GM18909 (cell line): ENCODE data around the gene TENM3.

ENCODE experiments used
- ATAC-seq: cut with Tn5 transposase; IDR thresholded peaks from one replicate; pipeline ENCODE4 v1.9.1; 2021; ENCODE audit warnings: mild to moderate bottlenecking; ENCODE audit not compliant: unreplicated experiment, poor library complexity

The TENM3 gene

DNA sequence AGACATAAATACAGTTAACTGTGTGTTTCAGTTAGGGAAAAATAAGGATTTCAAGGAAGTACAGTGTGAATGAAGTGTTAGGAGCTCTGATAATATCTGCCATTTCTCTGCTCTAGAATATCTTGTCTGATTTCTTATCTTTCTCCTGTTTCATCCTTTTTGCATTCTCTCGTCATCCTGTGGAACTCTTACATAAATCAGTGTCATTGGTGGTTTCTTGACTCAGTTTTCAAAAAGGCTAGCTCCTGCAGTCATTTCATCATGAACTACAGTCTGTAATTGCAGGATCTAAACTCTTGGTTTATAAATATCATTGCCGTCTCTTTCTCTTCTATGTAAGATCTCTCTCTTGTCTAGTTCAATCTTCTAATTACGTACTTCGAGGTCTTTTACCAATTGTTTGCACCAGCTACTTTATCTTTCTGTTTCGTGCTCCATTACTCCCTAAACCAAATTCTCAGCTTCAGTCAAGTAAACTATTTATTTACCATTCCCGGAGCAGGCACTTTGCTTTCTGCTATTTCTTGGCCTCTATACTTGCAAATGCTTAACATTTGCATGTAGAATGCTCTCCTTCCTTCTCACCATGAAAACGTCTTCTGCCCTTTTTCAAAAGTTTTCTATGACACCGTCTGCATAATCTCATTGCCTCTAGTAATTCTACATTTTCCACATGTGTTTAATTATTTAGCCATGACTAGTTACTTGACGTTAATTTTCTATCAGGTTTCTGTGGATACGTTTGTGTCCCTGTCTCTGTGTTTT is 294.0 kb downstream of the TENM3 start:
- ATAC-seq: no peak

DNA sequence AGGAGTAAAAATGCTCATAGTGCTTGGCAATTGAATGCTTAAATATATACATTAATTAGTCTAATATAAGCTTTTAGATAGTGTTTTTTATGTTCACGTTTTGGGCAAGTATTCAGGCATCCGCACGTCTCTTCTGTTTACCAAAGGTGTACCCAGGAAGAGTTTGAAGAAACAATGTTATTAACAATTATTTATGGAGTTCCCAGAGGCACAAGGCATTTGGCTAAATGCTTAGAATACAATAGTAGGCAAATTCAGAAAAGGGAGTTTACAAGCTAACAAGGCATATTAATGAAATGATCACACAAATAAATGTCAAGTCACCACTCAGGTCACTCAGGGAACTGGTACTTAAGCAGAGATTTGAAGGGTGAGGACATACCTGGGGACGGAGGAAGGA is 294.8 kb downstream of the TENM3 start:
- no peak for ATAC-seq

DNA sequence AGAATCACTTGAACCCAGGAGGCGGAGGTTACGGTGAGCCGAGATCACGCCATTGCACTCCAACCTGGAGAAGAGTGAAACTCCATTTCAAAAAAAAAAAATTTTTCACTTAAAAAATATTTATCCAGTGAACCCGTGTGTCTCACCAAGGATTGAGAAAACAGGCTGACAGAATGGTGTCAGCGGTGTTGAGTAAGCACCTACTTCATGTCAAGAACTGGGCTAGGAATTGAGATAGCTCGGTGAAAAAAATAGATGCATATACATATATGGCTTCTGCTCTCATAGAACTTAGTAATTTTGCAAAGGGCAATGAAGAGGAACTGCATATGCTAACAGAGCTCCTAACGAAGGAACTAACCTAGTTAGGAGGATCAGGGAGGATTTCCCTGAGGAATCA is 297.3 kb downstream of the TENM3 start:
- no peak for ATAC-seq

DNA sequence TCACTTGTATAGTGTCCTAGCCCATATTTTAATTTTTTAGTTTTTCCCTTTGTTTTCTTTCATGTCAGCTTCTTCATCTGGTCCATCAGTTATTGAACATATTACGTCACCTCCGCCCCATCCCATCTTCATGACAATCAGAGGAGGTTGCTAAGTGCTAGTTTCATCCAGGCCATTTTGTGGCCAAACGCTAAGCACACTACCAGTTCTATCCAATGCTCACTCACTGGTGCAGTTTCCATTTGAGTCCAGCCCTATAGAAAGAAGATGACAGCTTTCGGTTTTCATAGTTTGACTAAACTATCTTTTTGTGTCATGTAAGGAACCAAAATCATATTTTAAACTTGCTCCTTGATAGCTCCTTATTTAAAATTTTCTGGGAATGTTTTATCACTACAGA is 304.2 kb downstream of the TENM3 start:
- ATAC-seq: peak; percentile 99

DNA sequence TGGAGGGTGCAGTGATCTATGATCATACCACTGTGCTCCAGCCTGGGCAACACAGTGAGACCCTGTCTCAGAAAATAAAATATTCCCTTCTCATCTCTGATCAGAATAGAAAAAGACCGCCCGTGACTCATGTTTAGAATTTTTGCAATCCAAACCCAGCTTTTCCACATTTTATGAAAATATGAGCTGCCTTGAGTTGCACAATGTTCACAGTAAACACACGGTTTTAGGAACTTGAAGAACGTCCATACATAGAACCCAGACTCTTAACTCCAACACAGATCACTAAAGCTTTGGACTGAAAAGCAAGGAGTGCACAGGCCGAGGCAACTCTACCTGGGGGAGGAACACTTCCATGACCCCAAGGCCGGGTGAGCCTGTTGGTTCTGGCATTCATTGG is 305.0 kb downstream of the TENM3 start:
- no peak for ATAC-seq

DNA sequence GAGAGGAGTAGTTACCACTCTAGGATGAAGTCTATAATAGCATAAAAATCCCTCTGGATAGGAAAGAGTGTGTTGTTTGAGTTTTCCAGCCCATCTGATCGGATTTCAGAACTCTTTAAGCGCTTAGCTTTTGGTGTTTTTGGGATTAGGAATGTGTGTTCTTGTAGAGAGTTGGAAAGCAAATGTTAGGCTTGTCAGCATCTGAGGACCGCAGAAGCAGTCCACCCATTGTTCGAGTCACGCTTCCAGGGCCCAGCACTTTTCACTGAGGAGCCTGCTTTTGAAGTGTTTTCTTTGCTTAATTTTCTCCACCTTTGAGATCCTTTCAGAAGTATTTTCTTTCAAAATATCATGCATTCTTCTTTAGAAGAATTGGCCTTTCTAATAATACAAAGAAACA is 306.2 kb downstream of the TENM3 start:
- ATAC-seq: no peak

DNA sequence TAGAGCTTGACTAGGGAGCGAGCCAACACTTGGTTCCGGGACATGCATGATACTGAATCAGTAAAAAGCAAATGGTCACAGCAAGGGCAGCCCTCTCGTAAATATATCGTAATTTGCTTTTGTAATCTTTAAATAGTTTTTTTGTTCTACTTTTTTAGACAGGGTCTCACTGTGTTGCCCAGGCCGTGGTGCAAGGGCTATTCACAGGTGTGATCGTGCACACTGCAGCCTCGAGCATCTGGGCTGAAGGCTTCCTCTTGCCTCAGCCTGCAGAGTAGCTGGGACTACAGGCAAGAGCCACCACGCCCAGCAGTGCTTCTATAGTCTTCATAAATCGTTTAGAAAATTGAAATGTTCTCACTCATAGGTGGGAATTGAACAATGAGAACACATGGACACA is 309.7 kb downstream of the TENM3 start:
- no peak for ATAC-seq

DNA sequence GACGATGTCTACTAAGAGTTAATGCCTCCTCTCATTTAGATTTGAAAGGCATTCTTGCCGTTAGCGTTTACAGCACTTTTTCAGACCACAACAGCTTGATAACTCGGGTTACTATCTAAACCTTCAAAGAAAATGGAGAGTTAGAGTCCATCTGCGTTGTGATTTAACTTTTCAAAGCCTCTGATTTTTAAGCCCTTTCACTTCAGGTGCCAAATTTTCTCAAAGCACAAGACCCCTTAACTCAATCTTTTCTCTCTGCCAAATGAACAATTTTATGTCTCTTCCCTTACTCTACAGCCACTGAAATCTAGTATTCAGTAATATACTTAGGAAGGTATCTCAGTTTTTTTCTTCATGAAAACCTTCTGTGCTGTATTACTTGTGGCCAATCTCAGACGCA is 310.5 kb downstream of the TENM3 start:
- ATAC-seq: no peak

DNA sequence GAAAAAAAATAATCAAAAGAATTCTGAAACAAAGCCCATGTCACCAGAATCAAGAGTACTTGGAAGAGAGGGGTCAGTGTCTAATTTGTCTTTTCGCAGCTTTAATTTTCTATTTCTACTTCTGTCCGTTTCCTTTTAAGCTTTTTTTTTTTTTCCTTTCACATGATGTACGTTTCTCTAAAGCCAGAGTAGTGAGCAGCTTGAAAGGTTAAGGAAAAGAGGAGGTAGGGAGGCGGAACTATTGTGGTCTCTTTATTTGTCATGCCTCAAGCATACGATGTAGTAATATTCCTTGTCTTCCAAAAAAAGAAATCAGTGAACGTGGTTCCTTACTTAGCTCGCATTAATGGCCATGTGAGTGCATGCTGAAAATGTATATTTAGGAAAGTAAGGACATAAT is 311.5 kb downstream of the TENM3 start:
- ATAC-seq: no peak

DNA sequence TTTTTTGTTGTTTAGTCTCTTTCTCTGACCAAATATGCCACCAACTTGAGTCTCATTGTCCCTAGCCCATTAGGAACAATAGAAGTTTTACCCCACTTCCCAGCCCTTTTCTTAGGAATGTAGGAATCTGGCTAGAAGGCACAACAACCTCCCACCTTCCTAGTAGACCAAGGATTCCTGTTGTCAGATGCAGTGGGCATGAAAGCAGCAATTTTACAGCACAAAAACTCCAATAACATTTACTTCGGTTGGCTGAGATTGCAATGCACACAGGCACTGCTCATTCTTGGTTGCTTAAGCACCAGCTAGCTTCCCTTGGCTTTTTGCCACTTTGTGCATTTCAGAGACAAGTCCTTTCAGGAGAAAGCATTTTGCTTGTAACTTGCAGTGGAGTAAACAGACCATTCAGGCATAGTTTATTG is 312.8 kb downstream of the TENM3 start:
- no peak for ATAC-seq

DNA sequence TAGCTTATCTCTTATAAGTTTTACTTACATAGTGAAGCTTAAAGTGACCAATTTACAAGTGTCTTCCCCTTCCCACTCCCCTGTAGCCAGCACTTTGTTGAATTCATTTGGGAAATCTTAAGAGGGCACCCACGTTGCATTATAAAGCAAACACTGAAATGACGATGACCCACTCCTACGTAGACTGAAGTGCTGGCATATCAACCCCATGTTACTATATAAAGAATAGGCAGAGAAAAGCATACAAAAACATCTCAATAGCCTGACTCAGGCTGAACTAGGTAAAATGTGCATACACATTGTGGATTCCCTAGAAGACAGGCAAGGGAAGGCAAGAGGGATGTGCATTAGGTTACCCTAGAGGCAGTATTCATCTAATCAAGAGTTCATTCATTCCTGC is 313.4 kb downstream of the TENM3 start:
- ATAC-seq: no peak

DNA sequence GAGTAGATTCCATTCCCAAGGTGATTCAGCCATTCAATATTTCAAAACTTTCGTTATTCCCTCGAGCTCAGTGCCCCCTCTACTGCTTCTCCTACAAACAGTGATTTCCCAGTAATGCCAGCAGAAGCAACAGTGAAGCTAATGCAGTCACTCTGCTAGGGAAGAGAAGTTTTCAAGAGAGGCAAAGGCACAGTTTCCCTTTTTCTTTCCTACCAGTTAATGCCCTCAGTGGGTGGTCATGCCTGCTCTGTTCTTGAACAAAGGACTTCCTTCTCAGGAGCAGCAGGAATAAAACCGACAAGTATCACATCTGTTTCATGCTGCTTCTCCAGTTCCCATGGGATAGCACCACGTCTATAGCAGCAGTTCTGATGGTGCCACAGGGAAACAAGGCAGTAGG is 317.2 kb downstream of the TENM3 start:
- no peak for ATAC-seq

DNA sequence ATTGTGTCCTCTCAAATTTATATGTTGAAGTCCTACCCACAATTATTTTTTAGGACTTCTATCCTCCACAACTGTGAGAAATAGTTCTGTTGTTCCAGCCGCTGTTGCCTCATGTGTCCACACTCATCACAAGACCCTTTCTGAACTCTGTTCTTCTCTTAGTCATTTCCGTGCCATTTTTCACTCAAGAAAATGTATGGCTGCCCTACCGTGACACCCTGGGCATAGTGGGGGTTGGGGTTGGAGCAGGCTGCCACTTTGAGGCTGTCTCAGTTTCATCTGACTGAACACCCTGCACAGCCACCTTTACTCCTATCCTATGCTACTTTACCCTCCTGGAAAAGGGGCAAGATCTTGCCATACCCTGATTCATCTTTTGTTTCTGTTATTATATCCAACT is 319.1 kb downstream of the TENM3 start:
- no peak for ATAC-seq

DNA sequence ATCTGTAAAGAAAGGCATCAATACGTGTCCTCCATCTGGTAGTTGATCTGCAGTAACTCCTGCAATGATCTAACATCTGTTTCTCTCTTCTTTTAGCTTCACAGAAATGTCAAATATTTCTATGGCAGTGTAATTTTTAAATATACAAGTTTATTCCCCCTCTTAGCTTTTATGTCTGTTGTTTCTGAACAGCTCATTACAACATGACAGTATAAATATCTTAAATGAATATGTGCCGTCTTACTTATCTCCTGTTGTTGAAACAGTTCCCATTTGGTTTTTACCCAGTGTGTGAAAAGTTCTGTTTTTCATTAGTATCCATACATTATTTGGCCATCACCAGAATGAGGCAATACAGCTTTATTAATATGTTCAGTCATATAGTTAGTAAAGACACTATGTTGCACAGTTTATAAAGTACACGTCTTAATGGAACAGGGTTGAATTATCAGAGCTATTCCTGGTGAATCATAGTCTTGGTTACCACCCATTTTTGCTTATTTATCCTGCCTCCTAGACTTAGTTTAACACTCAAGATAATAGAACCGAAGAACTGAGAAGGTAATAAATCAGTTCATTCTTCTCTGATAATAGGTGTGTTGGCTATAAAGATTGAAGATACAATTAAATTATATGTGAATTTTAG is 321.6 kb downstream of the TENM3 start:
- ATAC-seq: no peak

DNA sequence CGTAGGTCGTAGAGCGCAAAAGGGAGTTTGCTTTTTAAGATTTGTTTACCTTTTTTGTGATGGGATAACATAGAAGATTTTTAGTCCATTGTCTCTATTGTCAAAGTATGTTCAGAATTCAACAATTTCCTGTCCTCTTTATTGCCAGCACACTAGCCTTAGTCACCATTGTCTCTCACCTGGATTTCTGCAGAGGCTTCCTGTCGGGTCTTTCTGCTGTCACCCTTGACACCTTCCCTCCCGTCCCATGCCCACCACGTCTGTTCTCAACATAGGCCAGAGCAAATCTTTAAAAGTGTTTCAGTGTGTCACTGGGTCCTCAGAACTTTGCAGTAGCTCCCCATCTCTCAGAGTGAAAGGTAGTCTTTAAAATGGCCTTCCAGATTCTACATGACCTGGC is 323.9 kb downstream of the TENM3 start:
- ATAC-seq: no peak

DNA sequence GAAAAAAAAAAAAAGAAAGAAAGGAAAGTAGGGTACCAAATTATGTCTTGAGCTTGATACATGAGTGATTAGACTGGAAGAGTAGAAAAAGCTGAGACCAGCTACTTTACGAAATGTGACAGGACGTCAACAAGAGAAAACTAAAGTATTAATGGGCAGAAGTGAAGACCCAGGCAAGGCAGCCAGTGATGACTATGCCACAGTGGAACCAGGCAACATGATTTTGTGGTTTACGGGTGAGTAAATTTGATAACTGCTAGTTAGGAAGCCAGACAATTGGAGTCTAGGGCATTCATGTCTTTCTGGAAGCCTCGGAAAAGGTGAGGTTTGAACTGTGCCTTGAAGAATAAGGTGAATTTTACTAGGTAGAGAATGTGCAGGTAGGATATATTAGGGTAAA is 326.4 kb downstream of the TENM3 start:
- no peak for ATAC-seq

DNA sequence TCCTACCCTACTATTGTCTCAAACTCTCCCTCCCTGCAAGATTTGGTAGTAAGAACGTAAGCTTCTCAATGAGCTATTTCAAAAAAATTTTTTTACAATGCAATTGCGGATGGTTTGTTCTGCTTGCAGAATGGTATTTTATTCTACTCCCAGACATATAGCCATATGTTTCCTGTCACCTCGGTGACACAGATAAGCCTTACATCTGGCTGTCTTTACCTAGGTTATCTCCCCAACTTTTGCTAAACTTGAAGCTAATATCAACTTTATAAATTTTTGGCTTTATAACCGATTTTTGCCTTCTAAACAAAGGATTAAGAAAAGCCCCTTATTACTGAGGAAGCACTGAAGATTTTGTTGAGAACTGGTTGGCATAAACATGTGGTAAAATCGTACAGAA is 331.5 kb downstream of the TENM3 start:
- ATAC-seq: no peak

DNA sequence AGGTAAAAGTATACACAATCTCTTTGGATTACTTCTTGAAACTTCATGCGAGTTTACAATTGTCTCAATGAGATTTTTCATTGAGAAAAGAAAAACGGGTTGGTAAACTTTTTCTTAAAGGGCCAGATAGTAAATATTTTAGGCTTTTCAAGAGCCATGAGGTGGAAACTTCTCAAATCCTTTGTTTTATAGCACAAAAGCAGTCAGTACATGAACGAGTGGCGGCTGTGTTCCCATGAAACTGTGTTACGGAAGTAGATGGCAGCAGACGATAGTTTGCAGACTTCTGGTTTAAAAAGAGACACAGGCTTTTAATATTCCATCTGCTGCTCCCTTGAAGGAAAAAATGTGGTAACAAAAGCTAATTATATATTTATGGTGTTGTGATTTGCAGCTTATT is 332.0 kb downstream of the TENM3 start:
- no peak for ATAC-seq

DNA sequence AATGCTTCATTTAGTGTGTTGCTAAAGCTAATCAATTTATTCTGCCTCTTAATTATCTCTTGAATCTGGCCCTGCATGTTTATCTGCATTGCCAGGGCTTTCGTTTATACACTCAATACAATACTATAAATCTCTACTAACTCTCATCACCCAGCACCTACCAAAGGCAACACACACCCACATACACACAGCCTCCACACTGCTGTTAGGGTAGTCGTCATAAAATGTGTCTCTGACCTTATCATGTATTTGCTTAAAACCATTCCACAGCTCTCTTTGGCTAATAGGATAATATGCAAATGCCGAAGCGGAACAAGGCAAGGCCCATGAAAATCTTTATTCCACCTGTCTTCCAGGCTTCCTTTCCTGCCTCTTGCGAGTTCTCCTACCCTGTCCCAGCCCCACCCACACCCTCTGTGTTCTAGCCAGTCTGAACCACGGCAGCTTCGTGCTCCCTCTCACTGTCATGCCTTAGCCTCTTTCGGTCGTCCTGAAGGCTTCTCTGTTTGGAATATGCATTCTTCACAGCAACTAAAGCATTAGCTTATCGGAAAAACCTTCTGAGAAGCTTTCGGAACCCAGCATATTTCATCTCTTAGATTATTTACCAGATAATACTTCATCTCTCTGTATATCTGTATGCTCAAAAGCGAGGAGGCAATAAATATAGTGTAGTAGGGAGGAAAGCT is 333.5 kb downstream of the TENM3 start:
- no peak for ATAC-seq

DNA sequence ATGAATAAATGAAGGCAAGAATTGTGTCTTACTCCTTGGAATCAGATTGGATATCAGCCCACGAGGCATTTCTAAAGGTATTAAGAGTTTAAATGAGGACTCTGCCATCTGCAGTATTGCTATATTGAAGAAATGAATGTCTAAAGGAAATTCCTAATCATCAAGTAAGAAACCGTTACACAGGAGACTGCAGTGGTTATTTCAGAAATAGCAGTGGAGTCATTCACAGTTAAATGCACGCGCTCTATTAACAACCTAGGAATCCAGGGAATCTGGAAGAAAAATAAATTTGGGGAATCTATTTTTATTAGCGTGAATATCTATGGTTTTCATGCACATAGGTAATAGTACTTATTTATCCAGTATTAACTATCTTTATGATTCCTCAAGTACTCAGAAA is 334.2 kb downstream of the TENM3 start:
- no peak for ATAC-seq

DNA sequence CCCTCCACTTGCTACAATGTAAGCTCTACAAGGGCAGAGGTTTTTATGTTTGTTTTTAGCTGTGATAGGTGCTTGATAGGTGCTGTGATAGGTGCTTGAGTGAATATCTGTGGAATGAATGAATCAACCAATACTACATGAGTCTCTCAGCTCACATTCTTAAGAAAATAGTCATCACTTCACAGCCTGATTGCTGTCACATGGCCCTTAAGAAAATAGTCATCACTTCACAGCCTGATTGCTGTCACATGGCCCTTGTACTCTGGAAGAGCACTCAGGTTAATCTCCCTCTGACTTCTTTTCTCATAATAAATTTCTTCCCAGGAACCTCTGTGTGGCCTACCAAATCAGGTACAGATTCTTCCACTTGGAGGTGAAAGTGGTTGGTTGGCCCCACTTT is 335.2 kb downstream of the TENM3 start:
- ATAC-seq: no peak

DNA sequence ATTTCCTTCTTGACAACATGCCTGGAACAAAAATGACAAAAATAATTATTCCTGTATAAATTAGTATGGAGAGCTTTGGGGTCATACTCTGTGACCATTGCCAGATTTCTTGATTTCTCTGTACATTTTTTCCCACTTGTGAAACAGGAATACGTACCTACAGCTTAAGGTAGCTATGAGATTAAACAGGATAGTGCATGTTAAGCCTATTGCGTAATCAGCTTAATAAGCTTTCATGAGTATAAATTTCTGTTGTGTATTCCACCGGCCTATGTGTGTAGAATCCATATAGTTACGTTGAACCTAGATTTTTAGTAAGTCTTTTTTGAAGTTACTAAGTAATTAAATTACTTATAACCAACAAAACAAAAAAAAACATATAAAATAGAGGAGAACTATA is 339.0 kb downstream of the TENM3 start:
- no peak for ATAC-seq
